Spleen (tissue), 7 donors: ENCODE data around the gene NCL.

Experiments used
- POLR2AphosphoS5 ChIP-seq, 3 donors: sonication (generic); formaldehyde crosslinking; IDR thresholded peaks; one replicate each; pipeline ENCODE4 v1.5.1; 2017; ENCODE audit warnings: antibody characterized with exemption in 3 of 3
- TF ChIP-seq, protein P1 (sequence below), 11 experiments: fragments of 200-600 bp in 7 of 11; fragments of 450-650 bp in 4 of 11; sonication (generic) in 4 of 11; IDR thresholded peaks in 8 of 11; conservative IDR thresholded peaks in 3 of 11; 1 replicate in 7 of 11; 2 replicates in 4 of 11; pipeline versions ENCODE4 v1.4.0 to v1.8.0; 2016 to 2021; ENCODE audit warnings: antibody characterized with exemption in 11 of 11, inconsistent platforms in 4 of 11, mild to moderate bottlenecking in 1 of 11
- donor health status: DM: no; HTN: no; CAD: no; lungs with moderate emphysema.
- donor health status: DM: no; HTN: no; CAD: no.
- donor health status: DM: no; HTN: no; CAD: no.

DNA sequence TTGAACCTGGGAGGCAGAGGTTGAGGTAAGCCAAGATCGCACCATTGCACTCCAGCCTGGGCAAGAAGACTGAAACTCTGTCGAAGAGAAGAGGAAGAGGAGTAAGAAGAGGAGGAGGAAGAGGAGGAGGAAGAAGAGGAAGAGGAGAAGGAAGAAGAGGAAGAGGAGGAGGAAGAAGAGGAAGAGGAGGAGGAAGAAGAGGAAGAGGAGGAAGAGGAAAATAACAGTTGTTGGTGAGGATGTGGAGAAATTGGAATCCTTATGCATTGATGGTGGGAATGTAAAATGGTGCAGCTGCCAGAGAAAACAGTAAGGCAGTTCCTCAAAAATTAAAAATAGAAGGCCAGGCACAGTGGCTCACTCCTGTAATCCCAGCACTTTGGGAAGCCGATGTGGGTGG lies 8.5 kb upstream of the NCL start:
- TF ChIP-seq POLR2AphosphoS5 (IDR thresholded peaks at IDR 0.05) = no peak
- TF ChIP-seq, protein P1, sequence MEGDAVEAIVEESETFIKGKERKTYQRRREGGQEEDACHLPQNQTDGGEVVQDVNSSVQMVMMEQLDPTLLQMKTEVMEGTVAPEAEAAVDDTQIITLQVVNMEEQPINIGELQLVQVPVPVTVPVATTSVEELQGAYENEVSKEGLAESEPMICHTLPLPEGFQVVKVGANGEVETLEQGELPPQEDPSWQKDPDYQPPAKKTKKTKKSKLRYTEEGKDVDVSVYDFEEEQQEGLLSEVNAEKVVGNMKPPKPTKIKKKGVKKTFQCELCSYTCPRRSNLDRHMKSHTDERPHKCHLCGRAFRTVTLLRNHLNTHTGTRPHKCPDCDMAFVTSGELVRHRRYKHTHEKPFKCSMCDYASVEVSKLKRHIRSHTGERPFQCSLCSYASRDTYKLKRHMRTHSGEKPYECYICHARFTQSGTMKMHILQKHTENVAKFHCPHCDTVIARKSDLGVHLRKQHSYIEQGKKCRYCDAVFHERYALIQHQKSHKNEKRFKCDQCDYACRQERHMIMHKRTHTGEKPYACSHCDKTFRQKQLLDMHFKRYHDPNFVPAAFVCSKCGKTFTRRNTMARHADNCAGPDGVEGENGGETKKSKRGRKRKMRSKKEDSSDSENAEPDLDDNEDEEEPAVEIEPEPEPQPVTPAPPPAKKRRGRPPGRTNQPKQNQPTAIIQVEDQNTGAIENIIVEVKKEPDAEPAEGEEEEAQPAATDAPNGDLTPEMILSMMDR (IDR thresholded peaks at IDR 0.05 in 8 of 11, conservative IDR thresholded peaks at IDR 0.05 in 3 of 11) = no peak
